NB4 (cell line): Measurements from ENCODE around the gene ZNF273.

Source experiments
- MYC ChIP-seq: IDR thresholded peaks from 2 replicates; pipeline ENCODE4 v1.6.1; 2011; ENCODE audit warnings: low read depth, low read length
- POLR2A ChIP-seq: IDR thresholded peaks from 2 replicates; pipeline ENCODE4 v1.6.1; 2011; ENCODE audit warnings: mild to moderate bottlenecking; ENCODE audit not compliant: insufficient read length; ENCODE audit errors: extremely low read depth
- TF ChIP-seq, protein P1 (sequence below): IDR thresholded peaks from one replicate; pipeline ENCODE4 v1.5.1; 2012; ENCODE audit warnings: low read depth, low read length

DNA sequence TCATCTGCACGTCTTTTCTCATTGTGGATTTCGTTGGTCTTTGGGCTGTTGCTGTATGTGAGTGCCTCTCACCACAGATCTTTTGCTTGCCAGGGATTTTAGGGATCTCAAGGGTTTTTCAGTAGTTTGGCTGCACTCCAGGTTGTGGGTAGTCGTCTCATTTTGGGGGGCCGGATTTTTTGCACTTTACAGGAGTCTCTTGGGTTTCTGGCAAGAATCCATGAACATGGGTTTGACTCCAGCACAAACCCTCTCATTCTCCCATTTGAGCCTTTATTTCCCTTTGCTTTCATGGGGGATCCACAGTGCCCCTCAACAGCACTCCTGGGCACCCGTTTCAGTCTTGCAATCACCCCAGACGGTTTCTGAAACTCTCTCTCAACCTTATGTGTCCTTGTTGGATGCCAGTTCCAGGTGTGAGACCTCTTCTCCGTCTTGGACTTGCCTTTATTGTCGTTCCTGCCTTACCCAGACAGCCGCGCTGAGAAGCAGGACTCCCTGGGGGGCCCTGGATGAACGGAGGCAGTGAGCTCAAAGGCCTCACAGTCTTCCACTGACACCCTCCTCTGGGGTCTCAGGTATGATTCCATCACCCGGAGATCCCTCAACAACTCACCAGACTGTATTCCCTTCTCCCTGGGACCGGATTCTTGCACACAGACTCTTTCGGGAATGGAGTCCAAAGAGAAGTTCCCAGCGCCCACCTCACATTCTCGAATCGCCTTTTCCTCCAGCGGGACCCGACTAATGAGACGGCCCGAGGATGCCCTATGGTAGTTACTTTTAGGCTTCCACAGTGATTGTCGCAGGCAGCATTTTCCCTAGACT, 18.8 kb upstream of the ZNF273 start:
- no peak for TF ChIP-seq POLR2A
- TF ChIP-seq, protein P1, sequence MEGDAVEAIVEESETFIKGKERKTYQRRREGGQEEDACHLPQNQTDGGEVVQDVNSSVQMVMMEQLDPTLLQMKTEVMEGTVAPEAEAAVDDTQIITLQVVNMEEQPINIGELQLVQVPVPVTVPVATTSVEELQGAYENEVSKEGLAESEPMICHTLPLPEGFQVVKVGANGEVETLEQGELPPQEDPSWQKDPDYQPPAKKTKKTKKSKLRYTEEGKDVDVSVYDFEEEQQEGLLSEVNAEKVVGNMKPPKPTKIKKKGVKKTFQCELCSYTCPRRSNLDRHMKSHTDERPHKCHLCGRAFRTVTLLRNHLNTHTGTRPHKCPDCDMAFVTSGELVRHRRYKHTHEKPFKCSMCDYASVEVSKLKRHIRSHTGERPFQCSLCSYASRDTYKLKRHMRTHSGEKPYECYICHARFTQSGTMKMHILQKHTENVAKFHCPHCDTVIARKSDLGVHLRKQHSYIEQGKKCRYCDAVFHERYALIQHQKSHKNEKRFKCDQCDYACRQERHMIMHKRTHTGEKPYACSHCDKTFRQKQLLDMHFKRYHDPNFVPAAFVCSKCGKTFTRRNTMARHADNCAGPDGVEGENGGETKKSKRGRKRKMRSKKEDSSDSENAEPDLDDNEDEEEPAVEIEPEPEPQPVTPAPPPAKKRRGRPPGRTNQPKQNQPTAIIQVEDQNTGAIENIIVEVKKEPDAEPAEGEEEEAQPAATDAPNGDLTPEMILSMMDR = no peak
- TF ChIP-seq MYC = no peak
